H7 (cell line): Measurements from ENCODE around the gene CLASP1. TPM values are rescaled to one million over a fixed set of nuclear protein-coding genes. Genes with fewer than 3 reads are reported as not detected.
"Not testable (repeated sequence)": the region's sequence is repeated elsewhere in the genome, so short reads cannot be mapped to it uniquely, and the experiment has no call there.

ENCODE experiments used
- DNase-seq: peaks from one replicate; pipeline ENCODE4 v3.0.0; 2012
- H3K27me3 ChIP-seq: 2 replicates; pipeline ENCODE4 v1.6.0; 2011; ENCODE audit warnings: mild to moderate bottlenecking, low read length; ENCODE audit not compliant: control insufficient read depth, insufficient read depth
- H3K36me3 ChIP-seq: replicated peaks from 2 replicates; pipeline ENCODE4 v1.5.1; 2011; ENCODE audit warnings: low read length; ENCODE audit not compliant: control insufficient read depth, insufficient read depth
- H3K4me3 ChIP-seq: 2 replicates; pipeline ENCODE4 v1.5.1; 2011; ENCODE audit warnings: low read depth, mild to moderate bottlenecking, control low read depth, low read length, moderate library complexity; ENCODE audit not compliant: insufficient read depth
- total RNA-seq: library from RNA; depleted of rRNA; stranded (reverse); fragments of >200 nt; shearing (Covaris generic); gene quantifications from 2 replicates; pipeline ENCODE4 v1.2.3, GENCODE V29; 2014

CLASP1 gene
- total RNA-seq, 1 experiment from 2014 or later, result 22.9 TPM

GRCh38 chr2:121489911-121490583 is 159.2 kb downstream of the CLASP1 start:
- Histone ChIP-seq H3K36me3 (no peaks in the 10 kb centered on the region), H3K4me3 (no peak overlapping the region), H3K27me3 (no peaks in the 10 kb centered on the region)
- DNase-seq, result peak; percentile 46

GRCh38 chr2:121489284-121489683 is 160.0 kb downstream of the CLASP1 start:
- no peak overlapping the region for H3K4me3 ChIP-seq
- no peaks in the 10 kb centered on the region for H3K36me3 ChIP-seq
- no peak for DNase-seq
- H3K27me3 ChIP-seq, result no peaks in the 10 kb centered on the region

- Histone ChIP-seq H3K4me3 (no peak overlapping the region), H3K36me3 (no peaks in the 10 kb centered on the region; the same call in 1 of the 2 replicates), H3K27me3 (no peaks in the 10 kb centered on the region)
- no peak for DNase-seq
Observed at GRCh38 chr2:121486191-121486790, 163.0 kb downstream of the CLASP1 start.

GRCh38 chr2:121485039-121485438 is 164.2 kb downstream of the CLASP1 start:
- H3K36me3 ChIP-seq, result no peaks in the 10 kb centered on the region; the same call in 1 of the 2 replicates
- no peak for DNase-seq
- H3K4me3 ChIP-seq, result no peak overlapping the region
- H3K27me3 ChIP-seq, result no peaks in the 10 kb centered on the region

GRCh38 chr2:121483846-121484245 is 165.4 kb downstream of the CLASP1 start:
- H3K27me3 ChIP-seq, result no peaks in the 10 kb centered on the region
- H3K36me3 ChIP-seq, result no peaks in the 10 kb centered on the region; the same call in 1 of the 2 replicates
- DNase-seq, result no peak
- H3K4me3 ChIP-seq, result no peak overlapping the region

- H3K36me3 ChIP-seq, result no peaks in the 10 kb centered on the region; the same call in 1 of the 2 replicates
- no peak for DNase-seq
- no peaks in the 10 kb centered on the region for H3K27me3 ChIP-seq
- H3K4me3 ChIP-seq, result no peak overlapping the region
Observed at GRCh38 chr2:121483021-121483420, 166.2 kb downstream of the CLASP1 start.

GRCh38 chr2:121480826-121481225 is 168.4 kb downstream of the CLASP1 start:
- no peak for DNase-seq
- no peak overlapping the region for H3K4me3 ChIP-seq

GRCh38 chr2:121479882-121480522 is 169.3 kb downstream of the CLASP1 start:
- no peaks in the 10 kb centered on the region; the same call in 1 of the 2 replicates for H3K36me3 ChIP-seq
- H3K27me3 ChIP-seq, result no peaks in the 10 kb centered on the region
- H3K4me3 ChIP-seq, result no peak overlapping the region
- DNase-seq, result peak; percentile 16

More at GRCh38 chr2:121480826-121481225, 168.4 kb downstream of the CLASP1 start:
- Histone ChIP-seq H3K36me3 (no peaks in the 10 kb centered on the region; the same call in 1 of the 2 replicates), H3K27me3 (no peaks in the 10 kb centered on the region)

- H3K27me3 ChIP-seq, result no peaks in the 10 kb centered on the region
- no peaks in the 10 kb centered on the region; the same call in 1 of the 2 replicates for H3K36me3 ChIP-seq
- no peak for DNase-seq
- no peak overlapping the region for H3K4me3 ChIP-seq
Observed at GRCh38 chr2:121478996-121479745, 170.1 kb downstream of the CLASP1 start.

- not testable (repeated sequence) for H3K27me3 ChIP-seq, H3K4me3 ChIP-seq, DNase-seq, H3K36me3 ChIP-seq
Observed at GRCh38 chr2:121478358-121478995, 170.8 kb downstream of the CLASP1 start.

GRCh38 chr2:121476684-121477083 is 172.6 kb downstream of the CLASP1 start:
- no peaks in the 10 kb centered on the region for H3K36me3 ChIP-seq
- no peaks in the 10 kb centered on the region for H3K27me3 ChIP-seq
- DNase-seq, result no peak
- no peak overlapping the region for H3K4me3 ChIP-seq

- DNase-seq, result no peak
- Histone ChIP-seq H3K4me3 (no peak overlapping the region), H3K27me3 (no peaks in the 10 kb centered on the region), H3K36me3 (no peaks in the 10 kb centered on the region)
Observed at GRCh38 chr2:121475811-121476571, 173.3 kb downstream of the CLASP1 start.

- no peak for DNase-seq
- Histone ChIP-seq H3K4me3 (no peak overlapping the region), H3K27me3 (no peaks in the 10 kb centered on the region), H3K36me3 (peaks cover 5% of the 10 kb centered on the region)
Observed at GRCh38 chr2:121473512-121473911, 175.8 kb downstream of the CLASP1 start.
